ENCODE measurements around the gene MYH3. TPM values are rescaled to one million over a fixed set of nuclear protein-coding genes. Genes with fewer than 3 reads are reported as not detected.

The MYH3 gene
- total and polyA plus RNA-seq, 2 experiments from 2014 or later = 0.93 to 3.5 TPM

GRCh38 chr17:10640475-10640874 is 16.6 kb downstream of the MYH3 start:
- no peak overlapping the region for H3K4me3 ChIP-seq
- H3K27ac ChIP-seq = no peak overlapping the region
- WGBS (ENCODE audit: low lambda C conversion rate, missing lambda C conversion rate) = 73% methylated on average over 3 of the region's 3 CpGs
- H4K20me1 ChIP-seq (ENCODE audit: insufficient read depth, poor library complexity, severe bottlenecking) = no peaks in the 10 kb centered on the region
- TF ChIP-seq EZH2 (IDR thresholded peaks at IDR 0.05; ENCODE audit: borderline replicate concordance) = no peak
- TF ChIP-seq CTCF (IDR thresholded peaks at IDR 0.05; ENCODE audit: poor library complexity) = no peak
- TF ChIP-seq EZH2phosphoT487 (IDR thresholded peaks at IDR 0.05; ENCODE audit: low read depth, severe bottlenecking, unreplicated experiment) = no peak
- no peak for DNase-seq (ENCODE audit: low spot score)
- H3K27me3 ChIP-seq = no peaks in the 10 kb centered on the region
- no peak overlapping the region for H2AFZ ChIP-seq
- H3K36me3 ChIP-seq (replicated peaks; ENCODE audit: insufficient read depth, low read depth) = no peaks in the 10 kb centered on the region
- no peaks in the 10 kb centered on the region for H3K9me3 ChIP-seq (ENCODE audit: low read depth)
- H3K9me2 ChIP-seq (replicated peaks; ENCODE audit: insufficient read depth) = no peaks in the 10 kb centered on the region
- no peaks in the 10 kb centered on the region for H3K4me1 ChIP-seq (ENCODE audit: insufficient read depth)
- no peak overlapping the region for H3K4me2 ChIP-seq
- H3K79me2 ChIP-seq = no peaks in the 10 kb centered on the region

GRCh38 chr17:10638151-10638550 is 19.0 kb downstream of the MYH3 start:
- Histone ChIP-seq H4K20me1 (ENCODE audit: insufficient read depth, poor library complexity, severe bottlenecking) (no peaks in the 10 kb centered on the region), H3K27me3 (no peaks in the 10 kb centered on the region), H3K9me3 (ENCODE audit: low read depth) (no peaks in the 10 kb centered on the region), H3K79me2 (no peaks in the 10 kb centered on the region), H2AFZ (no peak overlapping the region), H3K4me3 (no peak overlapping the region), H3K9me2 (replicated peaks; ENCODE audit: insufficient read depth) (no peaks in the 10 kb centered on the region), H3K36me3 (replicated peaks; ENCODE audit: insufficient read depth, low read depth) (no peaks in the 10 kb centered on the region), H3K27ac (no peak overlapping the region), H3K4me1 (ENCODE audit: insufficient read depth) (no peaks in the 10 kb centered on the region), H3K4me2 (no peak overlapping the region)
- no peak for DNase-seq (ENCODE audit: low spot score)
- TF ChIP-seq EZH2phosphoT487 (IDR thresholded peaks at IDR 0.05; ENCODE audit: low read depth, severe bottlenecking, unreplicated experiment) (no peak), CTCF (IDR thresholded peaks at IDR 0.05; ENCODE audit: poor library complexity) (no peak)
- 96% methylated on average over 25 of the region's 25 CpGs for whole genome bisulfite sequencing (ENCODE audit: low lambda C conversion rate, missing lambda C conversion rate)

- no peak for TF ChIP-seq EZH2 (IDR thresholded peaks at IDR 0.05; ENCODE audit: borderline replicate concordance)
- TF ChIP-seq CTCF (IDR thresholded peaks at IDR 0.05; ENCODE audit: poor library complexity) = no peak
- TF ChIP-seq EZH2phosphoT487 (IDR thresholded peaks at IDR 0.05; ENCODE audit: low read depth, severe bottlenecking, unreplicated experiment) = no peak
- no peaks in the 10 kb centered on the region for H4K20me1 ChIP-seq (ENCODE audit: insufficient read depth, poor library complexity, severe bottlenecking)
- H3K4me3 ChIP-seq = no peak overlapping the region
- no peak overlapping the region for H3K4me2 ChIP-seq
- DNase-seq (ENCODE audit: low spot score) = no peak
- H3K27ac ChIP-seq = no peak overlapping the region
- no peak overlapping the region for H2AFZ ChIP-seq
- no peaks in the 10 kb centered on the region for H3K9me2 ChIP-seq (replicated peaks; ENCODE audit: insufficient read depth)
- no peaks in the 10 kb centered on the region for H3K4me1 ChIP-seq (ENCODE audit: insufficient read depth)
- no peaks in the 10 kb centered on the region for H3K9me3 ChIP-seq (ENCODE audit: low read depth)
- no peaks in the 10 kb centered on the region for H3K79me2 ChIP-seq
- WGBS (ENCODE audit: low lambda C conversion rate, missing lambda C conversion rate) = 86% methylated on average over 14 of the region's 14 CpGs
- H3K27me3 ChIP-seq = no peaks in the 10 kb centered on the region
- no peaks in the 10 kb centered on the region for H3K36me3 ChIP-seq (replicated peaks; ENCODE audit: insufficient read depth, low read depth)
These were observed 21.8 kb downstream of the MYH3 start for GRCh38 chr17:10635290-10635689.

Measured in hepatocyte (in vitro differentiated cells).